ENCODE results near the gene PIWIL4. TPM values are rescaled to one million over a fixed set of nuclear protein-coding genes. Genes with fewer than 3 reads are reported as not detected.

PIWIL4 gene
- total and polyA plus RNA-seq, 9 of the 15 experiments (the other 6 are each of a cell fraction or from before 2014, with no cell fraction given), result 6.3 to 17.0 (median 10.8) TPM

DNA sequence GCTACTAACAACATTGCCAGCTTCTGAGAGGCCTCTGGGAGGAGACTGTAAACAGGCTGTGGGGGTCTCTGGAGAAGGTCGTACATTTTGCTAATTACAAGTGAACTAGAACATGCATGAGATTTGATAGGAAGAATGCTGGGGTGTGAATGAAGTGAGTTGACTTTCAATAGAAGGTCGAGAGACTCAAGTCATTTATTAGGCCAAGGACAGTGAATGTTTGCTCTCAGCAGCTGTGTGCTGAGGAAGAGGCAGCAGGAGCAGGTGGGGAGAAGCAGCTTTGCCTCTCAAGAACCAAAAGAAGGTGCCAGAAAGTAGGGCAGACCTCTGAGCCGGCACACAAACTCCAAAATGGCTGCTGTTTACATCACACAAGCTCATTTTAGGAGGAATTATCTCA is 91.7 kb downstream of the PIWIL4 start:
- no peak overlapping the region for H3K27ac ChIP-seq (ENCODE audit: extremely low read depth, low read depth, low read length)
- TF ChIP-seq LEF1 (IDR thresholded peaks at IDR 0.05) (no peak), ZFPM2 (CRISPR knock-in tag; IDR thresholded peaks at IDR 0.05) (no peak), NCOA4 (IDR thresholded peaks at IDR 0.05; ENCODE audit: partially characterized antibody) (no peak), ZNF507 (tag; conservative IDR thresholded peaks at IDR 0.05) (no peak), NR2C2 (CRISPR knock-in tag; IDR thresholded peaks at IDR 0.05) (no peak), NR2C2 (tag; IDR thresholded peaks at IDR 0.05) (no peak), NELFE (IDR thresholded peaks at IDR 0.05; ENCODE audit: insufficient read depth, insufficient read length) (no peak)
- TF ChIP-seq, protein P1, sequence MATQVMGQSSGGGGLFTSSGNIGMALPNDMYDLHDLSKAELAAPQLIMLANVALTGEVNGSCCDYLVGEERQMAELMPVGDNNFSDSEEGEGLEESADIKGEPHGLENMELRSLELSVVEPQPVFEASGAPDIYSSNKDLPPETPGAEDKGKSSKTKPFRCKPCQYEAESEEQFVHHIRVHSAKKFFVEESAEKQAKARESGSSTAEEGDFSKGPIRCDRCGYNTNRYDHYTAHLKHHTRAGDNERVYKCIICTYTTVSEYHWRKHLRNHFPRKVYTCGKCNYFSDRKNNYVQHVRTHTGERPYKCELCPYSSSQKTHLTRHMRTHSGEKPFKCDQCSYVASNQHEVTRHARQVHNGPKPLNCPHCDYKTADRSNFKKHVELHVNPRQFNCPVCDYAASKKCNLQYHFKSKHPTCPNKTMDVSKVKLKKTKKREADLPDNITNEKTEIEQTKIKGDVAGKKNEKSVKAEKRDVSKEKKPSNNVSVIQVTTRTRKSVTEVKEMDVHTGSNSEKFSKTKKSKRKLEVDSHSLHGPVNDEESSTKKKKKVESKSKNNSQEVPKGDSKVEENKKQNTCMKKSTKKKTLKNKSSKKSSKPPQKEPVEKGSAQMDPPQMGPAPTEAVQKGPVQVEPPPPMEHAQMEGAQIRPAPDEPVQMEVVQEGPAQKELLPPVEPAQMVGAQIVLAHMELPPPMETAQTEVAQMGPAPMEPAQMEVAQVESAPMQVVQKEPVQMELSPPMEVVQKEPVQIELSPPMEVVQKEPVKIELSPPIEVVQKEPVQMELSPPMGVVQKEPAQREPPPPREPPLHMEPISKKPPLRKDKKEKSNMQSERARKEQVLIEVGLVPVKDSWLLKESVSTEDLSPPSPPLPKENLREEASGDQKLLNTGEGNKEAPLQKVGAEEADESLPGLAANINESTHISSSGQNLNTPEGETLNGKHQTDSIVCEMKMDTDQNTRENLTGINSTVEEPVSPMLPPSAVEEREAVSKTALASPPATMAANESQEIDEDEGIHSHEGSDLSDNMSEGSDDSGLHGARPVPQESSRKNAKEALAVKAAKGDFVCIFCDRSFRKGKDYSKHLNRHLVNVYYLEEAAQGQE (IDR thresholded peaks at IDR 0.05; ENCODE audit: borderline replicate concordance), result no peak
- TF ChIP-seq, protein P1 (CRISPR knock-in tag; IDR thresholded peaks at IDR 0.05; ENCODE audit: low read depth), result no peak
- no peak overlapping the region for H3K4me3 ChIP-seq
- H3K27me3 ChIP-seq (ENCODE audit: control insufficient read depth in 2 of 2, insufficient read depth in 2 of 2, low read length in 2 of 2), result no peaks in the 10 kb centered on the region
- no peaks in the 10 kb centered on the region for H3K36me3 ChIP-seq (ENCODE audit: control insufficient read depth, insufficient read depth, low read length)
- POLR2A ChIA-PET, result interaction anchor here (0.5 kb wide), 1 partner anchor 20 kb away, joined by 3 read pairs; no protein-coding TSS in a partner anchor
- intact Hi-C loops (cut with micrococcal nuclease) (no loop called here), in situ Hi-C loops (cut with MboI) (no loop called here)
- H4K20me1 ChIP-seq (replicated peaks; ENCODE audit: control insufficient read depth, insufficient read depth, low read length), result no peaks in the 10 kb centered on the region
- H3K9me1 ChIP-seq (ENCODE audit: control insufficient read depth, insufficient read depth, low read length), result no peaks in the 10 kb centered on the region
- no peaks in the 10 kb centered on the region for H3K4me1 ChIP-seq (replicated peaks in 1 of 2; ENCODE audit: control insufficient read depth in 2 of 2, insufficient read depth in 2 of 2, low read length in 2 of 2)
- no peak overlapping the region for H2AFZ ChIP-seq (ENCODE audit: low read depth, low read length)
- CTCF ChIA-PET (ENCODE audit: low intra/inter-chr PET ratio), result no interaction called here
- BruUV-seq (replicated peaks), result no TSS peak
- H3K79me2 ChIP-seq (ENCODE audit: control insufficient read depth, insufficient read depth, low read length), result no peaks in the 10 kb centered on the region
- no peaks in the 10 kb centered on the region for H3K9me3 ChIP-seq (replicated peaks; ENCODE audit: control insufficient read depth, insufficient read depth, low read depth, low read length)
- 12% methylated on average over 3 of the region's 3 CpGs for WGBS (ENCODE audit: insufficient coverage, low coverage, missing lambda C conversion rate)
- no peak for ATAC-seq
- H3K4me2 ChIP-seq (ENCODE audit: insufficient read depth, low read length), result no peak overlapping the region
- no peak overlapping the region for H3K9ac ChIP-seq (ENCODE audit: insufficient read depth in 1 of 2, low read depth in 2 of 2, low read length in 2 of 2)
- no peak for DNase-seq (ENCODE audit: extremely low read depth in 1 of 4, low spot score in 3 of 4)
- no peak for FAIRE-seq
